ENCODE measurements around the gene TSPAN15. TPM values are rescaled to one million over a fixed set of nuclear protein-coding genes. Genes with fewer than 3 reads are reported as not detected.
"Not testable (repeated sequence)": the region's sequence is repeated elsewhere in the genome, so short reads cannot be mapped to it uniquely, and the experiment has no call there.

The TSPAN15 gene
- total and polyA plus RNA-seq, 4 donors: 44.3 to 68.4 (median 55.0) TPM

GRCh38 chr10:69483963-69484362 lies 32.7 kb downstream of the TSPAN15 start:
- H3K4me1 ChIP-seq (ENCODE audit: control insufficient read depth in 5 of 5, insufficient read depth in 5 of 5, low read length in 5 of 5): peaks cover 5 to 23% (median 14%) of the 10 kb centered on the region in 5 donors
- WGBS, 2 donors: 62 to 74% methylated on average over 5 of the region's 5 CpGs
- ATAC-seq (ENCODE audit: insufficient read depth, low FRiP score) (no peak), DNase-seq (no peak)
- H3K4me3 ChIP-seq: no peak overlapping the region
- H3K9me3 ChIP-seq (ENCODE audit: control insufficient read depth in 4 of 4, insufficient read depth in 3 of 4, low read length in 3 of 4): peaks cover 0 to 3% (median 0%) of the 10 kb centered on the region in 4 donors
- no peak overlapping the region for H3K9ac ChIP-seq (ENCODE audit: insufficient read depth in 1 of 2, low read length in 2 of 2)
- peaks cover 0 to 13% (median 0%) of the 10 kb centered on the region in 4 donors for H3K36me3 ChIP-seq (ENCODE audit: control insufficient read depth in 4 of 4, insufficient read depth in 4 of 4, low read length in 4 of 4)
- TF ChIP-seq CTCF (IDR thresholded peaks at IDR 0.05; ENCODE audit: control extremely low read depth, extremely low read depth): no peak
- H3K27ac ChIP-seq (ENCODE audit: low read depth in 1 of 2, low read length in 1 of 2): no peak overlapping the region
- H3K27me3 ChIP-seq (ENCODE audit: control insufficient read depth in 3 of 3, insufficient read depth in 3 of 3, low read length in 2 of 3): no peaks in the 10 kb centered on the region

- H3K9ac ChIP-seq (ENCODE audit: insufficient read depth in 1 of 2, low read length in 2 of 2): no peak overlapping the region
- WGBS, 2 donors: 74 to 80% methylated on average over 7 of the region's 7 CpGs
- ATAC-seq (ENCODE audit: insufficient read depth, low FRiP score) (no peak), DNase-seq (no peak)
- no peak overlapping the region for H3K27ac ChIP-seq (ENCODE audit: low read depth in 1 of 2, low read length in 1 of 2)
- no peaks in the 10 kb centered on the region for H3K27me3 ChIP-seq (ENCODE audit: control insufficient read depth in 3 of 3, insufficient read depth in 3 of 3, low read length in 2 of 3)
- peaks cover 0 to 13% (median 0%) of the 10 kb centered on the region in 4 donors for H3K36me3 ChIP-seq (ENCODE audit: control insufficient read depth in 4 of 4, insufficient read depth in 4 of 4, low read length in 4 of 4)
- H3K4me3 ChIP-seq: no peak overlapping the region
- peaks cover 0 to 3% (median 0%) of the 10 kb centered on the region in 4 donors for H3K9me3 ChIP-seq (ENCODE audit: control insufficient read depth in 4 of 4, insufficient read depth in 3 of 4, low read length in 3 of 4)
- peaks cover 4 to 18% (median 12%) of the 10 kb centered on the region in 5 donors for H3K4me1 ChIP-seq (ENCODE audit: control insufficient read depth in 5 of 5, insufficient read depth in 5 of 5, low read length in 5 of 5)
- no peak for TF ChIP-seq CTCF (IDR thresholded peaks at IDR 0.05; ENCODE audit: control extremely low read depth, extremely low read depth)
Measured at GRCh38 chr10:69484736-69485135, 33.5 kb downstream of the TSPAN15 start.

GRCh38 chr10:69486922-69487730 lies 35.9 kb downstream of the TSPAN15 start:
- ATAC-seq (ENCODE audit: insufficient read depth, low FRiP score) (no peak), DNase-seq (no peak)
- no peak overlapping the region for H3K4me3 ChIP-seq
- H3K9me3 ChIP-seq (ENCODE audit: control insufficient read depth in 4 of 4, insufficient read depth in 3 of 4, low read length in 3 of 4): peaks cover 0 to 3% (median 0%) of the 10 kb centered on the region in 4 donors
- WGBS, 2 donors: 69 to 82% methylated on average over 9 of the region's 9 CpGs
- H3K27ac ChIP-seq (ENCODE audit: low read depth in 1 of 2, low read length in 1 of 2): peak overlapping the region in 1 of 2 donors; percentile 15
- TF ChIP-seq CTCF (IDR thresholded peaks at IDR 0.05; ENCODE audit: control extremely low read depth, extremely low read depth): no peak
- H3K36me3 ChIP-seq (ENCODE audit: control insufficient read depth in 4 of 4, insufficient read depth in 4 of 4, low read length in 4 of 4): peaks cover 0 to 13% (median 0%) of the 10 kb centered on the region in 4 donors
- H3K4me1 ChIP-seq (ENCODE audit: control insufficient read depth in 5 of 5, insufficient read depth in 5 of 5, low read length in 5 of 5): peaks cover 0 to 17% (median 0%) of the 10 kb centered on the region in 5 donors
- H3K27me3 ChIP-seq (ENCODE audit: control insufficient read depth in 3 of 3, insufficient read depth in 3 of 3, low read length in 2 of 3): no peaks in the 10 kb centered on the region
- H3K9ac ChIP-seq (ENCODE audit: insufficient read depth in 1 of 2, low read length in 2 of 2): no peak overlapping the region

GRCh38 chr10:69488149-69488844 lies 37.0 kb downstream of the TSPAN15 start:
- not testable (repeated sequence) for H3K27ac ChIP-seq (ENCODE audit: low read depth in 1 of 2, low read length in 1 of 2); H3K4me3 ChIP-seq; DNase-seq; H3K9me3 ChIP-seq (ENCODE audit: control insufficient read depth in 4 of 4, insufficient read depth in 3 of 4, low read length in 3 of 4); ATAC-seq (ENCODE audit: insufficient read depth, low FRiP score); H3K27me3 ChIP-seq (ENCODE audit: control insufficient read depth in 3 of 3, insufficient read depth in 3 of 3, low read length in 2 of 3); H3K9ac ChIP-seq (ENCODE audit: insufficient read depth in 1 of 2, low read length in 2 of 2)
- Histone ChIP-seq H3K36me3 (ENCODE audit: control insufficient read depth in 4 of 4, insufficient read depth in 4 of 4, low read length in 4 of 4) (peaks cover 0 to 13% (median 0%) of the 10 kb centered on the region in 4 donors), H3K4me1 (ENCODE audit: control insufficient read depth in 5 of 5, insufficient read depth in 5 of 5, low read length in 5 of 5) (peaks cover 0 to 18% (median 0%) of the 10 kb centered on the region in 5 donors)
- 96 to 97% methylated on average over 4 of the region's 4 CpGs for WGBS, 2 donors

- H3K36me3 ChIP-seq (ENCODE audit: control insufficient read depth in 4 of 4, insufficient read depth in 4 of 4, low read length in 4 of 4): peaks cover 0 to 13% (median 0%) of the 10 kb centered on the region in 4 donors
- H3K4me3 ChIP-seq; H3K9ac ChIP-seq (ENCODE audit: insufficient read depth in 1 of 2, low read length in 2 of 2); DNase-seq; H3K27ac ChIP-seq (ENCODE audit: low read depth in 1 of 2, low read length in 1 of 2); H3K9me3 ChIP-seq (ENCODE audit: control insufficient read depth in 4 of 4, insufficient read depth in 3 of 4, low read length in 3 of 4); ATAC-seq (ENCODE audit: insufficient read depth, low FRiP score); H3K27me3 ChIP-seq (ENCODE audit: control insufficient read depth in 3 of 3, insufficient read depth in 3 of 3, low read length in 2 of 3): not testable (repeated sequence)
- 87 to 92% methylated on average over 6 of the region's 6 CpGs for WGBS, 2 donors
- H3K4me1 ChIP-seq (ENCODE audit: control insufficient read depth in 5 of 5, insufficient read depth in 5 of 5, low read length in 5 of 5): peaks cover 0 to 18% (median 0%) of the 10 kb centered on the region in 5 donors
Measured at GRCh38 chr10:69488856-69489255, 37.6 kb downstream of the TSPAN15 start.
